ENCODE data around the gene NFASC. TPM values are rescaled to one million over a fixed set of nuclear protein-coding genes. Genes with fewer than 3 reads are reported as not detected.

The NFASC gene
- polyA plus RNA-seq, 3 donors = 0.08 TPM; not detected in 2

DNA sequence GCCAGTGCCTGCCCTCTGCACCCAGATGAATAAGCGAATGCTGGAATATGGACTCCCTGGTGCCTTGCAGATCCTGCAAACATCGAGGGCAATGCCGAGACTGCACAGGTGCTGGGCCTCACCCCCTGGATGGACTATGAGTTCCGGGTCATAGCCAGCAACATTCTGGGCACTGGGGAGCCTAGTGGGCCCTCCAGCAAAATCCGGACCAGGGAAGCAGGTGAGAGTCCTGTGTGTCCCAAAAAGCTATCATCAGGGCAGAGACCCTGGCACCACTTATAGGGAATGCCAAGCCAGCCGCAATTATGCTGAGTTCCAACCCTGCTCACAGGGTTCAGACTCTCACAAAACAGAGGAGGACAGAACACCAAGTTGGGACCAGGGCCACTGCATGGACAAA lies 196.4 kb downstream of the NFASC start:
- H2AFZ ChIP-seq (ENCODE audit: insufficient read depth, low read depth, low read length, poor library complexity, severe bottlenecking) = no peak overlapping the region
- H3K36me3 Mint-ChIP-seq = no peaks in the 10 kb centered on the region
- WGBS (ENCODE audit: insufficient coverage) = 92% methylated on average over 6 of the region's 6 CpGs

DNA sequence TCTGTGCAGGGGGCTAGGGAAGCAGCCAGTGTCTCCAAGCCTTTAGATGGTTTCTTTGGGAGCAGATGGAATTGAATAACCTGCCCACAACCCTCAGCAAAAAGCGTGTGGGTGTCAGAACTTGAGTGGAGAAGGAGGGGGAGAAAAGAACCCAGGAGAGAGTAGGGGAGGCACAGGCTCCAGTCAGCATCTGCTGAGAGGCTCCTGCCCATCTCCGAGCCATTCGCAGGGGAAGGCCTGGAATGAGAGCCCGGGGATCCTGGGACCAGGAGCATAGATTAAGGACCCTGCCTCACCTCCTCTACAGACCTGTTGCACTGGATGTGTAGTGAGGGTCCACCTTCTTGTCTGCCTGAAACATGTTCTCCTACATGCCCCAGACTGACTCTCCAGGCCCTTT lies 197.3 kb downstream of the NFASC start:
- no peak overlapping the region for H2AFZ ChIP-seq (ENCODE audit: insufficient read depth, low read depth, low read length, poor library complexity, severe bottlenecking)
- no peaks in the 10 kb centered on the region for H3K9me3 ChIP-seq (replicated peaks in 1 of 2; ENCODE audit: control insufficient read depth in 1 of 2, insufficient read depth in 1 of 2, low read length in 2 of 2)
- H3K27ac ChIP-seq (ENCODE audit: low read depth in 1 of 2, low read length in 2 of 2) = no peak overlapping the region
- no peaks in the 10 kb centered on the region for H3K4me1 Mint-ChIP-seq
- H3K4me3 ChIP-seq (replicated peaks in 1 of 3; ENCODE audit: low read depth in 2 of 3, low read length in 3 of 3) = no peak overlapping the region
- no peak overlapping the region for H3K4me3 Mint-ChIP-seq
- WGBS (ENCODE audit: insufficient coverage) = no CpG with 5 or more reads among the region's 4 CpGs
- TF ChIP-seq, protein P1, sequence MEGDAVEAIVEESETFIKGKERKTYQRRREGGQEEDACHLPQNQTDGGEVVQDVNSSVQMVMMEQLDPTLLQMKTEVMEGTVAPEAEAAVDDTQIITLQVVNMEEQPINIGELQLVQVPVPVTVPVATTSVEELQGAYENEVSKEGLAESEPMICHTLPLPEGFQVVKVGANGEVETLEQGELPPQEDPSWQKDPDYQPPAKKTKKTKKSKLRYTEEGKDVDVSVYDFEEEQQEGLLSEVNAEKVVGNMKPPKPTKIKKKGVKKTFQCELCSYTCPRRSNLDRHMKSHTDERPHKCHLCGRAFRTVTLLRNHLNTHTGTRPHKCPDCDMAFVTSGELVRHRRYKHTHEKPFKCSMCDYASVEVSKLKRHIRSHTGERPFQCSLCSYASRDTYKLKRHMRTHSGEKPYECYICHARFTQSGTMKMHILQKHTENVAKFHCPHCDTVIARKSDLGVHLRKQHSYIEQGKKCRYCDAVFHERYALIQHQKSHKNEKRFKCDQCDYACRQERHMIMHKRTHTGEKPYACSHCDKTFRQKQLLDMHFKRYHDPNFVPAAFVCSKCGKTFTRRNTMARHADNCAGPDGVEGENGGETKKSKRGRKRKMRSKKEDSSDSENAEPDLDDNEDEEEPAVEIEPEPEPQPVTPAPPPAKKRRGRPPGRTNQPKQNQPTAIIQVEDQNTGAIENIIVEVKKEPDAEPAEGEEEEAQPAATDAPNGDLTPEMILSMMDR (IDR thresholded peaks at IDR 0.05) = no peak
- no peaks in the 10 kb centered on the region for H3K4me1 ChIP-seq (ENCODE audit: control insufficient read depth in 1 of 2, insufficient read depth in 2 of 2, low read length in 2 of 2)
- no peaks in the 10 kb centered on the region for H3K79me2 ChIP-seq (ENCODE audit: insufficient read depth, low read length)
- H3K36me3 ChIP-seq (replicated peaks in 1 of 2; ENCODE audit: control insufficient read depth in 1 of 2, insufficient read depth in 2 of 2, low read length in 2 of 2) = no peaks in the 10 kb centered on the region
- no peak overlapping the region for H3K27ac Mint-ChIP-seq
- H3K36me3 Mint-ChIP-seq = no peaks in the 10 kb centered on the region
- no peaks in the 10 kb centered on the region for H3K27me3 ChIP-seq (ENCODE audit: control insufficient read depth in 2 of 2, insufficient read depth in 2 of 2, low read length in 2 of 2)
- intact Hi-C loops (cut with micrococcal nuclease) = no loop called here
- no peaks in the 10 kb centered on the region for H3K9me3 Mint-ChIP-seq
- H4K20me1 ChIP-seq (ENCODE audit: insufficient read depth, low read length) = no peaks in the 10 kb centered on the region
- no peak overlapping the region for H3K4me2 ChIP-seq (replicated peaks; ENCODE audit: extremely low read depth, low read length, poor library complexity, severe bottlenecking)
- peaks cover 0 to 3% (median 0%) of the 10 kb centered on the region in 3 donors for H3K27me3 Mint-ChIP-seq (ENCODE audit: low read depth in 3 of 3)
- H3K9ac ChIP-seq (ENCODE audit: insufficient read depth, low read length, poor library complexity, severe bottlenecking) = no peak overlapping the region
- DNase-seq = no peak

More for the DNA sequence above, 196.4 kb downstream of the NFASC start:
- H3K4me1 ChIP-seq (ENCODE audit: control insufficient read depth in 1 of 2, insufficient read depth in 2 of 2, low read length in 2 of 2) = no peaks in the 10 kb centered on the region
- H3K9me3 ChIP-seq (replicated peaks in 1 of 2; ENCODE audit: control insufficient read depth in 1 of 2, insufficient read depth in 1 of 2, low read length in 2 of 2) = no peaks in the 10 kb centered on the region
- TF ChIP-seq, protein P1 (IDR thresholded peaks at IDR 0.05) = no peak
- H3K9me3 Mint-ChIP-seq = no peaks in the 10 kb centered on the region
- peaks cover 0 to 3% (median 0%) of the 10 kb centered on the region in 3 donors for H3K27me3 Mint-ChIP-seq (ENCODE audit: low read depth in 3 of 3)
- H3K79me2 ChIP-seq (ENCODE audit: insufficient read depth, low read length) = no peaks in the 10 kb centered on the region
- H3K4me3 Mint-ChIP-seq = no peak overlapping the region
- H3K27me3 ChIP-seq (ENCODE audit: control insufficient read depth in 2 of 2, insufficient read depth in 2 of 2, low read length in 2 of 2) = no peaks in the 10 kb centered on the region
- H3K9ac ChIP-seq (ENCODE audit: insufficient read depth, low read length, poor library complexity, severe bottlenecking) = no peak overlapping the region
- H4K20me1 ChIP-seq (ENCODE audit: insufficient read depth, low read length) = no peaks in the 10 kb centered on the region
- H3K4me3 ChIP-seq (replicated peaks in 1 of 3; ENCODE audit: low read depth in 2 of 3, low read length in 3 of 3) = no peak overlapping the region
- intact Hi-C loops (cut with micrococcal nuclease) = no loop called here
- no peak overlapping the region for H3K27ac Mint-ChIP-seq
- DNase-seq = no peak
- H3K4me2 ChIP-seq (replicated peaks; ENCODE audit: extremely low read depth, low read length, poor library complexity, severe bottlenecking) = no peak overlapping the region
- H3K27ac ChIP-seq (ENCODE audit: low read depth in 1 of 2, low read length in 2 of 2) = no peak overlapping the region
- H3K4me1 Mint-ChIP-seq = no peaks in the 10 kb centered on the region
- no peaks in the 10 kb centered on the region for H3K36me3 ChIP-seq (replicated peaks in 1 of 2; ENCODE audit: control insufficient read depth in 1 of 2, insufficient read depth in 2 of 2, low read length in 2 of 2)

Data from CD14-positive monocyte (primary cell).